HG02798 (cell line): ENCODE results near the gene ERLEC1.
"Not testable (repeated sequence)": the region's sequence is repeated elsewhere in the genome, so short reads cannot be mapped to it uniquely, and the experiment has no call there.

Experiments used
- ATAC-seq: cut with Tn5 transposase; IDR thresholded peaks from one replicate; pipeline ENCODE4 v1.9.1; 2021; ENCODE audit warnings: mild to moderate bottlenecking; ENCODE audit not compliant: unreplicated experiment, poor library complexity

ERLEC1 gene

GRCh38 chr2:53827398-53828175, 40.7 kb downstream of the ERLEC1 start:
- no peak for ATAC-seq

- no peak for ATAC-seq
Observed at GRCh38 chr2:53828331-53828730, 41.5 kb downstream of the ERLEC1 start.

GRCh38 chr2:53829273-53829979, 42.6 kb downstream of the ERLEC1 start:
- ATAC-seq: no peak

GRCh38 chr2:53829980-53830290, 43.1 kb downstream of the ERLEC1 start:
- not testable (repeated sequence) for ATAC-seq

- ATAC-seq: no peak
Observed at GRCh38 chr2:53840580-53840979, 53.7 kb downstream of the ERLEC1 start.

GRCh38 chr2:53841651-53842050, 54.8 kb downstream of the ERLEC1 start:
- not testable (repeated sequence) for ATAC-seq

- no peak for ATAC-seq
Observed at GRCh38 chr2:53842891-53843290, 56.0 kb downstream of the ERLEC1 start.

GRCh38 chr2:53843595-53843994, 56.8 kb downstream of the ERLEC1 start:
- no peak for ATAC-seq

GRCh38 chr2:53848062-53848461, 61.2 kb downstream of the ERLEC1 start:
- no peak for ATAC-seq

GRCh38 chr2:53851052-53851757, 64.4 kb downstream of the ERLEC1 start:
- not testable (repeated sequence) for ATAC-seq

GRCh38 chr2:53852532-53852931, 65.7 kb downstream of the ERLEC1 start:
- ATAC-seq: no peak

GRCh38 chr2:53854678-53855077, 67.8 kb downstream of the ERLEC1 start:
- peak; percentile 45 for ATAC-seq

- no peak for ATAC-seq
Observed at GRCh38 chr2:53856272-53856671, 69.4 kb downstream of the ERLEC1 start.

GRCh38 chr2:53859206-53860181, 72.7 kb downstream of the ERLEC1 start, which contains the start of gene GPR75:
GPR75 (minus strand) TSS chr2:53859967; CDS start chr2:53854756, 5,211 bp downstream.
- ATAC-seq: no peak

- ATAC-seq: no peak
Observed at GRCh38 chr2:53861824-53862223, 75.0 kb downstream of the ERLEC1 start.

GRCh38 chr2:53863538-53864227, 76.8 kb downstream of the ERLEC1 start:
- ATAC-seq: no peak

- no peak for ATAC-seq
Observed at GRCh38 chr2:53865264-53865663, 78.4 kb downstream of the ERLEC1 start.

- no peak for ATAC-seq
Observed at GRCh38 chr2:53865962-53866361, 79.1 kb downstream of the ERLEC1 start.

GRCh38 chr2:53867169-53867568, 80.3 kb downstream of the ERLEC1 start:
- no peak for ATAC-seq
